B cell (primary cell): ENCODE data around the gene ARHGAP25. TPM values are rescaled to one million over a fixed set of nuclear protein-coding genes. Genes with fewer than 3 reads are reported as not detected.

Experiments used
- ATAC-seq: fragments of 200-7000 bp; cut with Tn5 transposase; one replicate; pipeline ENCODE4 v1.10.0; 2021; ENCODE audit warnings: low read depth, mild to moderate bottlenecking, moderate number of reproducible peaks, moderate library complexity
- CTCF ChIA-PET: fragments of 350-600 bp; sonication (Branson Sonifier 250); formaldehyde crosslinking; loops from one replicate; lab custom pipeline; 2021; ENCODE audit warnings: antibody characterized with exemption, inconsistent platforms; lab: Charles Lee
- POLR2A ChIA-PET: fragments of 350-600 bp; sonication (Branson Sonifier 250); formaldehyde crosslinking; loops from one replicate; lab custom pipeline; 2021; ENCODE audit warnings: antibody characterized with exemption; lab: Charles Lee
- DNase-seq: peaks from one replicate; pipeline ENCODE4 v3.0.0; 2013
- H2AFZ ChIP-seq: 2 replicates; pipeline ENCODE4 v1.6.1; 2012; ENCODE audit warnings: mild to moderate bottlenecking, low read depth, low read length; ENCODE audit not compliant: insufficient read depth, poor library complexity, severe bottlenecking
- H3K27ac ChIP-seq, 2 donors: 1 replicate in 1 of 2; 2 replicates in 1 of 2; pipeline ENCODE4 v1.5.1; 2012 to 2013; ENCODE audit warnings: low read length in 2 of 2, mild to moderate bottlenecking in 2 of 2, moderate library complexity in 1 of 2
- H3K27me3 ChIP-seq, 4 experiments: fragments of 200-600 bp in 1 of 4; sonication (generic) in 1 of 4; replicated peaks in 1 of 4; 1 replicate in 2 of 4; 2 replicates in 2 of 4; pipeline versions ENCODE4 v1.6.1 to v1.7.0; 2013 to 2016; ENCODE audit warnings: low read length in 3 of 4, mild to moderate bottlenecking in 2 of 4, mixed read lengths in 1 of 4, moderate library complexity in 1 of 4; ENCODE audit not compliant: insufficient read depth in 4 of 4, control insufficient read depth in 3 of 4; ENCODE audit errors: control extremely low read depth in 1 of 4
- H3K36me3 ChIP-seq, 2 experiments: replicated peaks in 1 of 2; 1 replicate in 1 of 2; 2 replicates in 1 of 2; pipeline versions ENCODE4 v1.6.1 to v1.7.1; 2013; ENCODE audit warnings: low read length in 1 of 2; ENCODE audit not compliant: insufficient read depth in 2 of 2, control insufficient read depth in 1 of 2; ENCODE audit errors: control extremely low read depth in 1 of 2, extremely low read depth in 1 of 2
- H3K4me1 ChIP-seq, 2 donors: fragments of 200-600 bp in 1 of 2; sonication (generic) in 1 of 2; 1 replicate in 1 of 2; 2 replicates in 1 of 2; pipeline versions ENCODE4 v1.5.1 to v1.6.1; 2013 to 2017; ENCODE audit warnings: low read length in 2 of 2; ENCODE audit not compliant: control insufficient read depth in 2 of 2, insufficient read depth in 2 of 2
- H3K4me2 ChIP-seq: replicated peaks from 2 replicates; pipeline ENCODE3; 2012; ENCODE audit warnings: mild to moderate bottlenecking, low read depth, low read length; ENCODE audit not compliant: poor library complexity, severe bottlenecking
- H3K4me3 ChIP-seq, 5 experiments: fragments of 200-600 bp in 1 of 5; sonication (generic) in 1 of 5; 1 replicate in 3 of 5; 2 replicates in 2 of 5; pipeline versions ENCODE4 v1.5.1 to v1.7.0; 2011 to 2016; ENCODE audit warnings: low read length in 4 of 5, mild to moderate bottlenecking in 4 of 5, low read depth in 2 of 5, control low read depth in 1 of 5, moderate library complexity in 1 of 5; ENCODE audit not compliant: insufficient read depth in 1 of 5; ENCODE audit errors: control extremely low read depth in 1 of 5, extremely low read depth in 1 of 5
- H3K79me2 ChIP-seq: fragments of 200-600 bp; sonication (generic); one replicate; pipeline ENCODE4 v1.6.0; 2016; ENCODE audit warnings: low read length; ENCODE audit not compliant: control insufficient read depth, insufficient read depth
- H3K9ac ChIP-seq: fragments of 200-600 bp; sonication (generic); 2 replicates; pipeline ENCODE4 v1.6.1; 2017; ENCODE audit warnings: mild to moderate bottlenecking, low read length, moderate library complexity
- H3K9me3 ChIP-seq, 3 donors: one replicate each; pipeline versions ENCODE4 v1.6.1 to v1.7.1; 2013; ENCODE audit warnings: low read length in 2 of 3; ENCODE audit not compliant: control insufficient read depth in 2 of 3, insufficient read depth in 1 of 3; ENCODE audit errors: control extremely low read depth in 1 of 3
- H4K20me1 ChIP-seq: 2 replicates; pipeline ENCODE4 v1.6.0; 2012; ENCODE audit warnings: mild to moderate bottlenecking, low read length; ENCODE audit not compliant: insufficient read depth, control insufficient read depth, poor library complexity, severe bottlenecking
- H3K27ac Mint-ChIP-seq: one replicate; pipeline ENCODE4 v1.8.0; 2021; ENCODE audit warnings: mixed read lengths
- H3K27me3 Mint-ChIP-seq: one replicate; pipeline ENCODE4 v1.8.0; 2021; ENCODE audit warnings: mixed read lengths
- H3K4me1 Mint-ChIP-seq: one replicate; pipeline ENCODE4 v1.8.0; 2021; ENCODE audit warnings: mixed read lengths
- H3K4me3 Mint-ChIP-seq: one replicate; pipeline ENCODE4 v1.8.0; 2021; ENCODE audit warnings: mixed read lengths
- H3K9me3 Mint-ChIP-seq: one replicate; pipeline ENCODE4 v1.8.0; 2022; ENCODE audit warnings: mixed read lengths; ENCODE audit not compliant: insufficient read depth
- CTCF ChIP-seq: fragments of 200-600 bp; IDR thresholded peaks from one replicate; pipeline ENCODE4 v1.8.0; 2022; ENCODE audit warnings: antibody characterized with exemption, mild to moderate bottlenecking
- WGBS: methylation state at CpG from one replicate; pipeline ENCODE4 v1.1.5; 2013; ENCODE audit warnings: missing lambda C conversion rate; ENCODE audit not compliant: insufficient coverage; 5-methylcytosine and 5-hydroxymethylcytosine counted together
- intact Hi-C: fragments of 100-400 bp; cut with micrococcal nuclease; formaldehyde crosslinking; loops from one replicate; pipeline ENCODE4 v1.10.0; 2022
- polyA plus RNA-seq: library from polyadenylated mRNA; depleted of rRNA; stranded (reverse); fragments of >200 nt; gene quantifications from 2 replicates; pipeline ENCODE4 v1.2.3, GENCODE V29; 2012
- total RNA-seq, 2 donors: library from RNA; stranded (reverse); fragments of 120-200 nt in 1 of 2; gene quantifications; 1 replicate in 1 of 2; 2 replicates in 1 of 2; pipeline versions ENCODE4 v1.2.3 to v1.2.4, GENCODE V29; 2013 to 2022

ARHGAP25 gene
- total and polyA plus RNA-seq, 2 donors (not counting 1 experiment from before 2014, with no cell fraction given), result 97.9 to 207 TPM

- Histone ChIP-seq H3K4me3 (peak overlapping the region; percentile 24 to 92 (median 64)), H3K27me3 (no peaks in the 10 kb centered on the region), H2AFZ (peak overlapping the region; percentile 53), H3K4me1 (peaks cover 84 to 89% of the 10 kb centered on the region in 2 donors), H3K9me3 (no peaks in the 10 kb centered on the region), H3K79me2 (peaks cover 75% of the 10 kb centered on the region), H3K36me3 (peaks cover 0 to 3% of the 10 kb centered on the region in 2 experiments), H3K27ac (peak overlapping the region; percentile 57 to 93), H3K4me2 (peak overlapping the region; percentile 76), H4K20me1 (no peaks in the 10 kb centered on the region), H3K9ac (peak overlapping the region; percentile 68)
- intact Hi-C loops, result loop anchor here (2.0 kb wide), 1 partner anchor 13 kb away; no protein-coding TSS in a partner anchor
- ChIA-PET POLR2A (interaction anchor here (1.0 to 1.7 kb wide), 3 partner anchors 33 to 52 kb away, joined by 3 to 4 read pairs (median 4); no protein-coding TSS in a partner anchor), CTCF (interaction anchor here (0.6 to 17.7 kb wide), 16 partner anchors 13 to 273 kb away, joined by 3 to 280 read pairs (median 4); no protein-coding TSS in a partner anchor)
- no peaks in the 10 kb centered on the region for H3K9me3 Mint-ChIP-seq
- peak; percentile 79 for DNase-seq
- peaks cover 64% of the 10 kb centered on the region for H3K4me1 Mint-ChIP-seq
- WGBS, result 0% methylated on average over 1 of the region's 1 CpG
- H3K4me3 Mint-ChIP-seq, result peak overlapping the region; percentile 87
- no peak for TF ChIP-seq CTCF
- ATAC-seq, result peak; percentile 26
- H3K27ac Mint-ChIP-seq, result peak overlapping the region; percentile 89
- no peaks in the 10 kb centered on the region for H3K27me3 Mint-ChIP-seq
These were observed 3.1 kb downstream of the ARHGAP25 start for GRCh38 chr2:68737711-68738110.

GRCh38 chr2:68738906-68739594 lies 4.4 kb downstream of the ARHGAP25 start:
- Histone ChIP-seq H3K27ac (peak overlapping the region; percentile 57 to 93), H3K9ac (peak overlapping the region; percentile 2), H3K4me3 (peak overlapping the region in 1 of 5 experiments; percentile 17), H3K4me2 (peak overlapping the region; percentile 76), H4K20me1 (no peaks in the 10 kb centered on the region), H3K36me3 (peaks cover 0 to 3% of the 10 kb centered on the region in 2 experiments), H3K4me1 (peaks cover 87 to 94% of the 10 kb centered on the region in 2 donors), H2AFZ (no peak overlapping the region), H3K27me3 (no peaks in the 10 kb centered on the region), H3K79me2 (peaks cover 89% of the 10 kb centered on the region), H3K9me3 (no peaks in the 10 kb centered on the region)
- peak overlapping the region; percentile 86 for H3K27ac Mint-ChIP-seq
- peak; percentile 16 for DNase-seq
- POLR2A ChIA-PET, result interaction anchor here (0.9 to 1.7 kb wide), 4 partner anchors 12 to 169 kb away, joined by 3 to 4 read pairs (median 3); no protein-coding TSS in a partner anchor
- peaks cover 77% of the 10 kb centered on the region for H3K4me1 Mint-ChIP-seq
- no peak for ATAC-seq
- H3K27me3 Mint-ChIP-seq, result no peaks in the 10 kb centered on the region
- intact Hi-C loops, result no loop called here
- 33% methylated on average over 1 of the region's 3 CpGs for WGBS
- CTCF ChIA-PET, result interaction anchor here (0.9 to 17.7 kb wide), 14 partner anchors 12 to 276 kb away, joined by 3 to 280 read pairs (median 6); no protein-coding TSS in a partner anchor
- TF ChIP-seq CTCF, result no peak
- H3K4me3 Mint-ChIP-seq, result peak overlapping the region; percentile 59
- no peaks in the 10 kb centered on the region for H3K9me3 Mint-ChIP-seq
